Measurements from ENCODE around the gene HMCN2.
"Not testable (repeated sequence)": the region's sequence is repeated elsewhere in the genome, so short reads cannot be mapped to it uniquely, and the experiment has no call there.

Gene HMCN2

DNA sequence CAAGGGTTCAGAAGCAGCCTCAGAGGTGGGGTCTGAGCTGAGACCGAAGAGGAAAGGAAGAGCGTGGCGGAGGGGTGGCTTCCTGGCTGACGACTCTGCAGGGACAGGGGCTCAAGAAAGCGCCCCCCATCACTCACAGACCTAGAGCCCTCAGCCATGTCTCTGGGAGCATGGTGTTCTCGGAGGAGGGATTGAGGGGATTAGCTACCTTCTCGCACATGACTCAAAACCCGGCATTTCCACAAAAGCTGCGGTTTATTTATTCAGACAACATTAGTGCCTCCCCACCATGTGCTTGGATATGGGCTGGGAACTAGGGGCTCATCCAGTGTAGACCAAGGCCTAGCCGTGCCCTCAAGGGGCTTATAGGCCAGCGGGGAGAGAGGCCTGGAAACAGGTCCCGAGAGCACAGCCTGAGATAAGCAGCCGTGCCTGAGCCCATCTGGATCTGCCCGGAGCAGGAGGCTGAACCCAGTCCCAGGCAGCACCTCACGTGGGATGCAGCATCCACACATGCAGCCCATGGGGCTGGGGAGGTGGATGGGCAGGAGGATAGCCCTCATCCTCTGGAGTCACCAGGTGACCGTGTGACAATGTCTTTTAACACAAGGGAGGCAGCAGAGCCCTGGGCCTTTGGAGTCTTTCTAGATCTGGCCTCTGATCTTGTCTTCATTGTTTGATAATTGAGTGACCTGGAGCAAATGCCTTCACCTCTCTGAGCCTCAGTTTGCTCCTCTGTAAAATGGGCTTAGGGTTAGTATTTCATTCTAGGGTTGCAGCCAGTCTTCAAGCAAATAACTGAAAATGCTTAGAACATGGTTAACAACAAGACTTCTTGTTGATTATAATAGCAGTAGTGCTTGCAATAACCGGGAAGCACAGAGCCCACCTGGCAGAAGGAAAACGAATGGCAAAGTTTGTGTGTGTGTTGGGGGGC lies 878 bp upstream of the HMCN2 start:
- no peak for DNase-seq

DNA sequence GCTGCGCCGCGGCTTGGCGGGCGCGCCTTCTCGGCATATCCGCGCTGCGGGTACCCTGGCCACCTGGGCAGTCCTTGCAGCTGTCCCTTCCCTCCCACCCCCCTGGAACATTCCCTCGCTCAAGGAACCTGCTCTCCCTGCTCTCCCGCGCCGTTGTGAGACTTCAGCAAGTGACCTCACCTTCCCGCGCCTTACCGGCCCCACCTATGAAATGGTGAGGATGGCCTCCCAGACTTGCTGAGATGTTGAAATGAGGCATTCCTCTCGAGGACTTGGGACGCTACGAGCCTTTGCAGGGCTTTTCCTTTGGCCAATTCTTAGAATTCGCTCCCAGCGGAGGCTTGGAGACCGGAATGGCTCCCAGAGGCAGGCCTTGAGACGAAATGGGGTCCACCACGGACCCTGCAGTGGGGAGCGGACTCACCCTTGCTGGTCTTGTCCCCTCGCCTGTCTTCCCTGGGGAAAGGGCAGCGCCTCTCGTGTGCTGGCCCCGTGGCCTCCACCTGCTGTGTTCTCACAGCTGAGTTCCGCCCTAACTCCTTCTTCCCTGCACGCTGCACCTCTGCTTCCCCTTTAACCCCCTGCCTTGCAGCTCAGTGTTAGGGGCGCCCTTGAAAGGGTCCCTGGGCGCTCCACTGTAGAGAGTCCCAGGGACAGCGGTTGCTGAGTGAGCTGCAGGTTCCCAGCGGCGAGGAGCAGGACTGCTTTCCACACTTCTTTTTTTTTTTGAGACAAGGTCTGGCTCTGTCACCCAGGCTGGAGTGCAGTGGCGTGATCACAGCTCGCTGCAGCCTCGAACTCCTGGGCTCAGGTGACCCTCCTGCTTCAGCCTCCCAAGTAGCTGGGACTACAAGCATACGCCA lies 907 bp downstream of the HMCN2 start:
- DNase-seq: no peak

DNA sequence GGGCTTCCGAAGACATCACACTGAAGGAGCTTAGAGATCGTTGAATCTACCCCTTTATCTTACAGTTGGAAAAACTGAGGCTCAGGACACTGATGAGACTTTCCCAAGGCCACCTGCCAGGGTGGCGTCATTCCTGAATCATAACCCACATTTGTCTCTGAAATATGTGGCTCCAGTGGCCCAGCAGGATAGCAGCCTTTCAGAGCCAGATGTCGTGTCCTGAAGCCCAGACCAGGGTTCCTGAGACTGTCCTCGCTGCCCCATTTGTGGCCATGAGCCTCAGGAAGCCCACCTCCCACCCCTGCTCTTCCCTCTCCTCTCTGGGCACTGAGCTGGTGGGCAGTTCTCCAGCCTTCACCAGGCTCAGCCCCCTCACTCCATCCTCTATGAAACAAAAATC lies 2.4 kb downstream of the HMCN2 start:
- no peak for DNase-seq

DNA sequence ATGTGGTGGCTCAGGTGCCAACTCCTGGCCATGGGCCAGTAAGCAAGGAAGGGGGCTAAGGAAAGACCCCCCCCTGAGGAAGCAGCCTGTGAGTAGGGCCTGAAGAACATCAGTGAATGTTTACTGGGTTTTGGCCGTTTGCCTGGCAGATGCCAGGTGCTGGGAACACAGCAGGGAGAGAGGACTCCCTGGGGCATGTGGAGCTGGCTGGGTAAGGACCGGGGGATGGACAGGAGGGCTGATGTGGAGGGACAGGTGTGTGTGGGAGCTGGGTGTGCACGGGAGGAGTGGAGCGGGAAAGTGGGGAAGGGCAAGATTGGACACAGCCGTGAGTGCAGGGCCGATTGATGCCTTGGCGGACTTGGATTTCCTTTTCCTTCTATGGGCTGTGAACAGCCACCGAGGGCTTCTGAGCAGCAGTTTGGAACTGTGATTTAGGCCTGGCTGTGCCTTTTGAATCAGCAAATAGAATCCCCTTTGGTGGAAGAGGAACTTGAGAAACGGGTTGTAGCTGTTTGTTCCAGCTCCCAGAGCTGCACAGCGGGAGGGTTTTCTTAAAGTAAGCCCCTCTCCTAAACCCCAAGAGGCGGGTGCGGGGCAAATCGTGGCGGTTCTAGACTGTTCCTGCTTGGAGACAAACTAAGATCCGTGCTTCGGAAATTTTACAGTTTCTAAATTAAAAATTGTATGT lies 3.1 kb downstream of the HMCN2 start:
- DNase-seq: no peak

DNA sequence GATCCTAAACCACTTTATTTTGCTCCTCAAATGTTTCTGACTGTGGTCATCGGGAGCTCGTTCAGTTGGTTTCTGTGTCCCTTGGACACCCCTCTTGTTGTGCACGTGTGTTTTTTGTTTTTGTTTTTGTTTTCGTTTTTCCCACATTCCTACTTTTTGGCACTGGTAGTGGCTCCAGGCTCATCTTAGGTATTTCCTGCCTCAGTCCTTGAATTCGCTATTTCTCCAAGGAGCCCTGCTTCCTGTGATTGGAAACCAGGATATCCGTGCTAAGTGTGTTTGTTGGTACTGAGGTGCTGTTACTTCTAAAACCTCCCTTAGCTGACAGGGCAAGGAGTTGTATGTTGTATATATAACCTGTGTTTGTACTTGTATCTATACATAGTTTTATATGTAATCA lies 5.9 kb downstream of the HMCN2 start:
- DNase-seq: no peak

DNA sequence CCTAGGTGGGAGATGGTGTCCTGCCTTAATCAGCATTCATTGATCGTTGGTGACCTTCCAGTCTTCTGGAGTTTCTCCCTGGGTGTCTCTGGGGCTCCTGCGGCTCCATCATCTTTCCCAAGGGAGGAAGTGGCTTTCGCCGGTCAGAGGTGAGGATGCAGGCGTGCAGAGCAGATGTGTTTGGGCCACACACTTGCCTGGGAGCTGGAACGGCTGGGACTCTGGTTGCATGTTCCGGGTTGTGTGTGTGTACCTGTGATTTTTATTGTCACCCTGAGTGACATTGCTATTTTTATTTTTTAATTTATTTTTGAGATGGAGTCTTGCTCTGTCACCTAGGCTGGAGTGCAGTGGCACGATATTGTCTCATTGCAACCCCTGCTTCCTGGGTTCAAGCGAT lies 9.6 kb downstream of the HMCN2 start:
- DNase-seq: no peak

DNA sequence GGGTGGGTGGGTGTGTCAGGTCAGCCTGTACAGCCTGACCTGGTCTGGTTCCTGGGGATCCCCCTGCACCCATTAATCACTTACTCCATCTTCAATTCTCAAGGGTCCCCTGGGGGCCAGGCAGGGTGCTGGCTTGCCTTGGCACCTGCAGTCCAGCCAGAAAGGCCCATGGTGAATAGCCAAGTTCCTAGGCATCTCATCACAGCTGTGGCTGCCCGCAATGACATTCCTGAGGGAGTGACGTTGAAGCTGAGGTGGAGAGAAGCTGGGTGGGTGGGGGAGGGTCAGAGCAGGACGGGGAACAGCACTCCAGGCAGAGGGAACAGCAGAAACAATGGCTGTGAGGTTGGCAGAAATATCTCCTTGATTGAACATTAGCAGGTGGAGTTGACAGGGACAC lies 10.6 kb downstream of the HMCN2 start:
- DNase-seq: no peak

DNA sequence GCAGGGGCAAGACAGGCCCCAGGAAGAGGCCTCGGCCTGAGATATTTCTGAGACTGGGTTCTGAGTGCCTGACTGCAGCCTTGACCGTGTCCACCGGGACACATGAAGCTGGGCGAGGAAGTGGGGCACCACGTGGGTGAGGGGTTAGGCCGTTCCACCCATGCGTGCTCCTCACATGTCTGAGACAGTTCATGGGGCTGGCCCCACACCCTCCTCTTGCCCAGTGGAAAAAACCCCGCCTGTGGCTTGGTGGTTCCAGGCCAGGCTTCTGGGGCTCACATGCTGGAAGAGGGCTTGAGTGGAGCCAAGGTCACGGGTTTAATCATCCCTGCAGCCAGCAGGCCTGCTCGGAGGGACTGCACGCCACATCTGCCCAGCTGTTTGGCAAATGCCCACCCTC lies 11.4 kb downstream of the HMCN2 start:
- no peak for DNase-seq

DNA sequence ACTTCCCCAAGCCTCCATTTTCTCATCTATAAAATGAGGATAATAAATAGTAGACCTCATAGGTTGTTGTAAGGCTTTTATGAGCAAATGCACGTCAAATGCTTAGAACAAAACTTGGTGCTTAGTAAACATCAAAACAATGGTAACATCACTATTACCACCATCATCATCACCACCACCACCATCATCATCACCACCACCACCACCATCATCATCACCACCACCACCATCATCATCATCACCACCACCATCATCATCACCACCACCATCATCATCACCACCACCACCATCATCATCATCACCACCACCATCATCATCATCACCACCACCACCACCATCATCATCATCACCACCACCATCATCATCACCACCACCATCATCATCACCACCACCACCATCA lies 12.0 kb downstream of the HMCN2 start:
- not testable (repeated sequence) for DNase-seq

DNA sequence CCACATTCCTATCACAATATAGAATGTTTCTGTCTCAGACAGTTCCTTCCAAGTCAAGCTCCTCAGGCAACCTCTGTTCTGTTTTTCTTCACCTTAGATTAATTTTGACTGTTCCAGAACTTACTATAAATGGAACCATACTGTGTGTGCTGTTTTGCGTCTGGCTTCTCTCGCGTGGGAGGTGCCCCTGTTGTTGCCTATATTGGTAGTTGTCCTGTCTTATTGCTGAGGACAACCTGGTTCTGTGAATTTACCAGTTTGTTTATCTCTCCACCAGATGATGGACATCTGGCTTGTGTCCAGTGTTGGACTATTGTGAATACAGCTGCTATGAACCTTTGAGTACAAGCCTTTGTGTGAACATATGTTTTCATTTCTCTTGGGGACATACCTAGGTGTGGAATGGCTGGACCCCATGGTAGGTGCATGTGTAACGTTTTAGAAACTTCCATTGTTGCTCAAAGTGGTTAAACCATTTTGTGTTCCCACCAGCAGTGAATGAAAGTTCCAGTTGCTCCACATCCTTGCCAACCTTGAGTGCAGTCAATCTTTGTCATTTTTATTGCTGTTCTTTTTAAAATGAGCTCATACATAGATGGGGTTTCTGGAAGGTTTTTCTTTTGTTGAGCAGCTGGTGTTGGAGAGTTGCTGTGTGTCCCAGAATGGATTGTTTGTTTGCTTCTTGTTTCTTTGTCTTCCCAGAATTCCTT lies 18.1 kb downstream of the HMCN2 start:
- no peak for DNase-seq

DNA sequence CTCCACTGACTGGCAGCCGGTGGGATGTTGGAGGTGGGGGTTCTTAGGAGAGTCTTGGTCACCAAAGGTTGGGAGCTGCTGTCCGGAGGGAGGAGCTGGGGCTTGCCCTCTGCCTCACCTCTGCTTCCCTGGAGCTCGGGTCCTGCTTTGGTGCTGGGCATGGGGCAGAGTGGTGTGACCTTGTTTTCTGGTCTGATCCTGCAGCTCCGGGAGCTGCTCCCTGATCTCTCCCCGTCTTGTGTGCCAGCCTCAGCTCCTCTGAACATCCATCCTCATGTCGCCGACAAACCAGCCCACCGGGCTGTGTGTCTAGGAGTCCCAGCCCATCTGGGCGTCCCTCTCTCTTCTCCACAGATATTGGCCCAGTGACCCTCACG lies 18.7 kb downstream of the HMCN2 start:
- DNase-seq: no peak

DNA sequence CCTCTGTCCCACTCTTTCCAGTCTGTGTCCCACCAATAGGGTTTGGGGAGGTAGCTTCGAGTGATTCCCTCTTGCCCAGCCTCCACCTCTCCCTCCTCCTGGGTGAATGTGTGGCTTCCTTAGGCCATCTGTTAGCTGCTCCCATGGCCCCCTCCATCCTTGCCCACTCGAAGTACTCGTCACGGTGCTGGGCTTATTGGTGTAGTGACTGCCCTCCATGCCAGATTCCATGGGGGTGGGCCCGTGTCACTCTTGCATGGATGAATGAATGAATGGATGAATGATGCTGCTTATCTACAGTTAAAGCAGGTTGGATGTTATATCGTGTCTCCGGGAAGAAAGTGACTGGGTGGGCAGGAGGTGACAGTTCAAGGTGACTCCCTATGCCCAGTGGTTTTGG lies 19.1 kb downstream of the HMCN2 start:
- no peak for DNase-seq

DNA sequence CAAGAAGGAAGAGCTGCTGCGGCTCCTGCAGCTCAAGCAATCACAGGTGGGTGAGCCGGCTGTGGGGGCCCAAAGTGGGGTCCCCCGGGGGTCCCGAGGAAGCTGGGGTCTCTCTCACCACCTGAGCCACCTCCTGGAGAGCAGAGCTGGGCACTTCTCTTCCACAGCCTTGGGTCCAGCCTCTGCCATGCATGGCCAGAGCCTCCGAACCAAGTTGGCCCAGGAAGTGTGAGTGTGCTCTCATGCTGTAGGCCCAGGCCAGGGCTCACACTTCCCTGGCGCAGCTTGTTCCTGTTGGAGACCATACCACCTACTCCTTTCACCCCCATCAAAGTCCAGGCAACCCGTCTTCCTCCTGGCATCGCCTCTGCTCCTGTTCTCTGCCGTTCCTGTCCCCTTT lies 19.7 kb downstream of the HMCN2 start:
- no peak for DNase-seq

DNA sequence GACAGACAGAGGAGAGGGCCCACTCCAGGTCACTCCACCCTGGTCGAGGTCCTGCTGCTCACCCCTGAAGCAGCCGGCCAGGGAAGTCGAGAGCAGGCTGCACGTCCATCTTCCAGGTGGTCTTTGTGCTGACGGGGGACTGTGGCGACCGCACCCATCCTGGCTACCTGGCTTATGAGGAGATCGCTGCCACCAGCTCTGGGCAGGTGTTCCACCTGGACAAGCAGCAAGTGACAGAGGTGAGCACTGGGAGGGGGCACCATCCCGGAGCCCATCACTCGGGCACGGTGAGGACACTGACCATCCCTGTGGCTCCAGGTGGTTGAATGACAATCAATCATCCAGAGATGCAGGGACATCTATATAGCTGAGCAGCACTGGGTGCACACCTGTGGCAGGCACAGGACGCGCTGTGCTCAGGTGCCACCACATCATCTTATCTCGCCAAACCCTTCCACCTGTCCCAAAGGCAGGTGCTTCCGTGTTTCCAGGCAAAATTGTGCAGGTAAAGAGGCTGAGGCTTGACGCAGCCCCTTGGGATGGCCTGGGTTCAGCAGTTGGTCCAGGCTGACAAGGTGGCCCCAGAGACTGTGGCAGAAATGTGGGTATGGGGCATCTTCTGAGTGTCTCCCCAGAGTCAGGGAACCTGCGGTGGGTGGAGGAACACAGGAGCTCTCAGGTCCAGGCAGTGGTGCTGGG lies 20.7 kb downstream of the HMCN2 start:
- DNase-seq: no peak

DNA sequence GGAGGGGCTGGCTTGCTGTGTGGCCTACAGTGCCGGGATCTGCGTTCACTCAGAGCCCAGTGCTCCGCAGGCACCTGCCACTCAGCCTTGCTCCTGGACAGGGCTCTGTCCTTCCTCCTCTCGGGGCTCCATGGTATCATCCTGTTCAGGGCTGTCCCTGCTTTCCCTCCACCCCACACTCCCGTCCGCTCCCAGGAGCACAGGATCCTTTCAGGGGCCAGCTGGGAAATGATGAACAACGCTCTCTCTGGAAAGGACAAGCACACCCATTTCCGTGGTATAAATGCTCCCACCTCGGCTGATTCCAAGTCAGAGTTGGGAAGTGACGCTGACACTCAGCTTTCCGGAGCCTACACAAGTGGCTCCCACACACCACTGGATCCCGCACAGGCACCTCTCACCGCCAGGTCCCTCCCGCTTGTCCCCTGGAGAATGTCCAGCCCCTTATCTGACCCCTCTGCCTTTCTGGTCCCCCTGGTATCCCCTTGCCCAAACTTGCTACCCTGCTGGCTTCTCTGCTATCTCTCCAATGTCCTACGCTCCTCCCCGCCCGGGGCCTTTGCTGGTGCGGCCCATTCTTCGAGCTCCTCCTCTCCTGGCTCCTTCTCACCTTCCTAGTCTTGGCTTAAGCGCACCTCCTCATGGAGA lies 21.3 kb downstream of the HMCN2 start:
- DNase-seq: no peak

DNA sequence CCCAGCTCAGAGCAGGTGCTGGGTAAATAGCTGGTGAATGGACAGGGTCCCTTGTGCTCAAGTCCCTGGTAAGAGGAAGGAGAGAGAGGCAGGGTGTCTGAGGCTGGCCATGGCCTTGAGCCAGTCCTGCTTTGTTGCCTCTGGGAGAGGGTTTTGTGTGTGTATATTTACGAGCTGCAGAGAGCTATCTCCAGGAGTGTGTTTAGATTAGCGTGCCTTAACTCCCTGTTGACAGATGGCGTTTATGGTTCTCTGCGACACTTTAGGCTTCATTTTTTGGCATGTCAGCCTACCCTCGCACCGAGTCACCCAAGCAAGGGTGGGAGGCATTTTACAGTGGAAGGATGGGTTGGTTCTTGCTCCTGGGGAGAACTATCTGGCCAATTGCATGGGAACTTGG lies 22.2 kb downstream of the HMCN2 start:
- no peak for DNase-seq

DNA sequence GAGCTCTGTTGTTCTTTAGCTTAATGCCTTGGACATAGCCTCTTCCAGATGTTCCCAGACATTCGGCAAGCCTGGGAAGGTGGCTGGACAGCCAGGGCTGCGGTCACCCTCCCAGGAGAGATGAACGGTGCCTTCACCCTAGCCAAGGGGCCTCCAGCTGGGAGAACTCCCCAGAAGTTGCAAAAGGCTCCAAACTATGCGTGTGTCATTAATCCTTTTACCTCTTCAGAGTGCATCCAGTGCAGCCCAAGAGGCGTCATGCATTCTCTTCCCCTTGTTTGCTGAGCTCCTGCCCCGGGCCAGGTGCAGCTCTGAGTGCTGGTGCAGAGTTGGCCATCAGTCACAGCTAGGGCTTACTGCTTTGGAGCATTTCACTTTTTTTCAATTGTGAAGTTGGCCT lies 22.8 kb downstream of the HMCN2 start:
- DNase-seq: no peak

DNA sequence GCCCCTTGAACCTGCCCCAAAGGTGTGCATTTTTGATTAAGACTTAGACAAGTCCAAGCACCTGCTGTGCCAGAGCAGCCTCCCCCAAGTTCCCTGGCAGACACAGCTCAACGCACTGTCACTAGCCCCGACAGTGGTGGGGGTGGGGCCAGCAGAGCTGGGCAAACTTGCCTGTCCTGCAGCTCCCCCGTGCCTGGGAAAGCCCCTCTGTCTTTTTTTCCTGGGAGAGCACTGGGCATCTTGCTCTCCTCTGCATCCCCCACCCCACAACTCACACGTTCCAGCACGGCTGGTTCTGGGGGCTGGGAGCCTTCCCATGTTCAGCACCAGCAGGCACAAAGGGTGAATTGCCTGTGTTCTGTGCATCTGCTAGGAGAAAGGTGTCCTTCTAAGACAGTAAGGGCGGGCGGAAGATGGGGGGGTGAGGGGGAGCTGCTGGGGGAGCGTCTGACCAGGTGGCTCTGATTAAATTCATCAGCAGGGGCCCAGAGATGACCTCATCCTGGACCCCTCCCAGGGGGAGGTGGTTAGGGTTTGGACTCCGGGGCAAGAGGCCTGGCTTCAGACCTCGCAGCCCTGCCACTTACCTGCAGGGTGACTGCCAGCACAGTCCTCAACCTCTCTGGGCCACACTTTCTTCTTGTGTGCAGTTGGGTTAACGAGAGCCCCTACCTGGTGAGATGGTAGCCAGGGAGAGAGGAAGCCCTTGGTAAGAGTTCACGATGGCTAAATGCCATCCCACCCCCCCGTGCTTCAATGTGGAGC lies 23.5 kb downstream of the HMCN2 start:
- DNase-seq: no peak

DNA sequence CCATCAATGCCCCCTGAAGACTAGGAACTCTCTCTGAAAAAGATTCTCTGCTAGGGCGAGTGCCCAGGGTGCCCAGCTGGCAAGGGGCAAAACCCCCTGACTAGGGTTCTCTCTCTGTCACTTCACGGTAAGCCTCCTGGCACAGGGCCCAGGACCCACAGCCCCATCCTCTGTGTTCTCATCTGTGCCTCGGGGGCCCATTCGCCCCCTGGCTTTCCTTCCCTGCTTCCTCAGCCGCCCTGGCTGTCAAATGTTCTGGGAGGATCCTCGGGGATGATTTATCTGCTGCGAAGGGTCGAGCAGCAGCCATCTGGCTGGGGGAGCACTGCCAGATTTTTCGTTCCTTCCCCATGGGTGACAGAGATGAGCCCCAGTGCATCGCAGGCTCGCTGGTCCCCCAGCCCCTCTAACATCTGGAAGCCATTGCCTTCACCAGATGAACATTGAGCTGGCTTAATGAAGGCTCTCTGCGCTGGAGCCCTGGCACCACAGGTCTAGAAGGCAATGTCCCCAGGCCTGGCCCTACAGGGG lies 24.2 kb downstream of the HMCN2 start:
- DNase-seq: no peak
